Fibroblast of lung (primary cell): ENCODE data around the gene TMEM106C. TPM values are rescaled to one million over a fixed set of nuclear protein-coding genes. Genes with fewer than 3 reads are reported as not detected.

ENCODE experiments used
- DNase-seq, 2 donors: peaks; one replicate each; pipeline versions ENCODE4 v3.0.0 to v3.0.0-alpha.2; 2010; ENCODE audit warnings: low read depth in 2 of 2
- H2AFZ ChIP-seq: 2 replicates; pipeline ENCODE4 v1.5.1; 2012; ENCODE audit warnings: low read length, control low read depth, inconsistent platforms
- H3K27ac ChIP-seq: 2 replicates; pipeline ENCODE4 v1.5.1; 2011; ENCODE audit warnings: low read length, control low read depth; ENCODE audit not compliant: insufficient read depth
- H3K27me3 ChIP-seq: 2 replicates; pipeline ENCODE4 v1.5.1; 2011; ENCODE audit warnings: mild to moderate bottlenecking, low read length; ENCODE audit not compliant: control insufficient read depth, insufficient read depth
- H3K36me3 ChIP-seq: 2 replicates; pipeline ENCODE4 v1.5.1; 2011; ENCODE audit warnings: low read length; ENCODE audit not compliant: control insufficient read depth, insufficient read depth
- H3K4me1 ChIP-seq: 2 replicates; pipeline ENCODE4 v1.5.1; 2011; ENCODE audit warnings: low read length; ENCODE audit not compliant: control insufficient read depth, insufficient read depth; ENCODE audit errors: extremely low read depth
- H3K4me2 ChIP-seq: 2 replicates; pipeline ENCODE4 v1.5.1; 2011; ENCODE audit warnings: low read length, control low read depth; ENCODE audit not compliant: insufficient read depth; ENCODE audit errors: extremely low read depth
- H3K4me3 ChIP-seq, 4 experiments: fragments of 200-600 bp in 1 of 4; sonication (generic) in 1 of 4; replicated peaks in 1 of 4; 2 replicates each; pipeline ENCODE4 v1.5.1; 2011 to 2016; ENCODE audit warnings: low read length in 4 of 4, low read depth in 3 of 4, mild to moderate bottlenecking in 3 of 4, control low read depth in 2 of 4, inconsistent platforms in 1 of 4, mixed read lengths in 1 of 4; ENCODE audit not compliant: insufficient read depth in 1 of 4; ENCODE audit errors: control extremely low read depth in 1 of 4
- H3K79me2 ChIP-seq: 2 replicates; pipeline ENCODE4 v1.5.1; 2012; ENCODE audit warnings: mild to moderate bottlenecking, low read length, inconsistent platforms; ENCODE audit not compliant: control insufficient read depth, insufficient read depth
- H3K9ac ChIP-seq: 2 replicates; pipeline ENCODE4 v1.5.1; 2011; ENCODE audit warnings: mild to moderate bottlenecking, low read length, control low read depth; ENCODE audit not compliant: insufficient read depth
- H3K9me3 ChIP-seq: 2 replicates; pipeline ENCODE4 v1.5.1; 2012; ENCODE audit warnings: low read depth, low read length; ENCODE audit not compliant: control insufficient read depth, insufficient read depth
- H4K20me1 ChIP-seq: 2 replicates; pipeline ENCODE4 v1.5.1; 2011; ENCODE audit warnings: low read length; ENCODE audit not compliant: control insufficient read depth, insufficient read depth; ENCODE audit errors: extremely low read depth
- EZH2 ChIP-seq: IDR thresholded peaks from 2 replicates; pipeline ENCODE4 v1.5.1; 2012; ENCODE audit warnings: low read length, control low read depth, mild to moderate bottlenecking; ENCODE audit errors: missing control alignments
- polyA plus RNA-seq, 2 donors: library from polyadenylated mRNA; depleted of rRNA in 1 of 2; stranded (reverse) in 1 of 2; unstranded in 1 of 2; fragments of >200 nt; gene quantifications; 2 replicates each; pipeline ENCODE4 v1.2.1, GENCODE V29; 2011 to 2012; ENCODE audit warnings: missing spikeins in 1 of 2
- total RNA-seq: library from RNA; depleted of rRNA; stranded (reverse); fragments of >200 nt; gene quantifications from 2 replicates; pipeline ENCODE4 v1.2.1, GENCODE V29; 2014
- TF ChIP-seq, protein P1 (sequence below), 2 donors: IDR thresholded peaks in 1 of 2; conservative IDR thresholded peaks in 1 of 2; 1 replicate in 1 of 2; 2 replicates in 1 of 2; pipeline ENCODE4 v1.5.1; 2011 to 2012; ENCODE audit warnings: low read length in 2 of 2, control low read depth in 1 of 2, inconsistent platforms in 1 of 2, low read depth in 1 of 2, mild to moderate bottlenecking in 1 of 2

Gene TMEM106C
- total and polyA plus RNA-seq, 2 donors (not counting 1 experiment from before 2014, with no cell fraction given) = 85.0 to 91.7 TPM

DNA sequence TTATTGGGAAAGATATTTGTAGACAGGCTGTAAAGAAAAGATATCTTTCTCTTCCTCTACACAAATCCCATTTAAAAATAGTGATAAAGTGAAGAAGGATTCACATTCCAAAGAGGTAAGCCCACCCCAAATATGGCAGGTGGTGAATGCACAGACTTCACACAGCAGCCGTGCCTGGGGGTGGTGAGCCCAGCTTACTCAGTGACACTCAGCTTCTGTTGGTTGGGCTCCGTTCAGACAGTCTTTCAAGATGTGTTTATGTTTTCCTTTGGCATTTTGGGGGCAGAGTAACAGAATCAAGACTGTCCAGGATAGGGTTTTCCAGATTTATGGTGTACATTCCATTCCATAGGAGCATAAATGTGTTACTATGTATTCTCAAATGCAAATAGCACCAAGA, 45.0 kb downstream of the TMEM106C start:
- Histone ChIP-seq H3K4me3 (no peak overlapping the region), H3K4me2 (no peak overlapping the region), H3K4me1 (peaks cover 2% of the 10 kb centered on the region), H3K79me2 (no peaks in the 10 kb centered on the region), H3K27ac (no peak overlapping the region), H3K9ac (no peak overlapping the region), H3K9me3 (no peaks in the 10 kb centered on the region), H4K20me1 (no peaks in the 10 kb centered on the region), H2AFZ (no peak overlapping the region), H3K36me3 (no peaks in the 10 kb centered on the region), H3K27me3 (peaks cover 57% of the 10 kb centered on the region)
- no peak for TF ChIP-seq EZH2
- TF ChIP-seq, protein P1, sequence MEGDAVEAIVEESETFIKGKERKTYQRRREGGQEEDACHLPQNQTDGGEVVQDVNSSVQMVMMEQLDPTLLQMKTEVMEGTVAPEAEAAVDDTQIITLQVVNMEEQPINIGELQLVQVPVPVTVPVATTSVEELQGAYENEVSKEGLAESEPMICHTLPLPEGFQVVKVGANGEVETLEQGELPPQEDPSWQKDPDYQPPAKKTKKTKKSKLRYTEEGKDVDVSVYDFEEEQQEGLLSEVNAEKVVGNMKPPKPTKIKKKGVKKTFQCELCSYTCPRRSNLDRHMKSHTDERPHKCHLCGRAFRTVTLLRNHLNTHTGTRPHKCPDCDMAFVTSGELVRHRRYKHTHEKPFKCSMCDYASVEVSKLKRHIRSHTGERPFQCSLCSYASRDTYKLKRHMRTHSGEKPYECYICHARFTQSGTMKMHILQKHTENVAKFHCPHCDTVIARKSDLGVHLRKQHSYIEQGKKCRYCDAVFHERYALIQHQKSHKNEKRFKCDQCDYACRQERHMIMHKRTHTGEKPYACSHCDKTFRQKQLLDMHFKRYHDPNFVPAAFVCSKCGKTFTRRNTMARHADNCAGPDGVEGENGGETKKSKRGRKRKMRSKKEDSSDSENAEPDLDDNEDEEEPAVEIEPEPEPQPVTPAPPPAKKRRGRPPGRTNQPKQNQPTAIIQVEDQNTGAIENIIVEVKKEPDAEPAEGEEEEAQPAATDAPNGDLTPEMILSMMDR (conservative IDR thresholded peaks at IDR 0.05 in 1 of 2, IDR thresholded peaks at IDR 0.05 in 1 of 2; ENCODE audit: low read depth in 1 of 2, low read length in 2 of 2) = no peak
- no peak for DNase-seq

DNA sequence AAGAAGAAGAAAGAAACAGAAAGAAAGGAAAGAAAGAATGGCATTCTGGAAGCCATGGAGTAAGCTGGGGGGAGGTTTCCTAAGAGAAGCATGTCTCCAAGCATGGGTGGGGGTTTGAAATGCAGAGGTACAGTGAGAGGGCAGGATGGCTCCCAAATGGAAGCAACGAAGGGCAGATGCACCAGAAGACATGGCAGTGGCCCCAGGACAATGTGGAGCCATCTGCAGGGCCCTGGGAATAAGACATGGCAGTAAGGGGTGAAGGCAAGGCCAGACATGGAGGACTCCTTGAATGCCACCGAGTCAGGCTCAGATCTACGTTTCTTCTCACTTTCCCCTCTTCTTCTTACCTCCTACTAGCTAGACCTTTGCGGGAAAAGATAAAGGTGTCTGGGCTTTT, 45.6 kb downstream of the TMEM106C start:
- Histone ChIP-seq H3K36me3 (no peaks in the 10 kb centered on the region), H3K27ac (no peak overlapping the region), H3K9me3 (no peaks in the 10 kb centered on the region), H2AFZ (no peak overlapping the region), H4K20me1 (no peaks in the 10 kb centered on the region), H3K4me3 (no peak overlapping the region), H3K27me3 (peaks cover 51% of the 10 kb centered on the region), H3K9ac (no peak overlapping the region), H3K79me2 (no peaks in the 10 kb centered on the region), H3K4me1 (no peaks in the 10 kb centered on the region), H3K4me2 (no peak overlapping the region)
- TF ChIP-seq EZH2 = no peak
- TF ChIP-seq, protein P1 (conservative IDR thresholded peaks at IDR 0.05 in 1 of 2, IDR thresholded peaks at IDR 0.05 in 1 of 2; ENCODE audit: low read depth in 1 of 2, low read length in 2 of 2) = no peak
- DNase-seq = no peak

- no peaks in the 10 kb centered on the region for H3K36me3 ChIP-seq
- no peak overlapping the region for H3K27ac ChIP-seq
- no peaks in the 10 kb centered on the region for H3K79me2 ChIP-seq
- H3K27me3 ChIP-seq = peaks cover 46% of the 10 kb centered on the region
- H2AFZ ChIP-seq = no peak overlapping the region
- no peak for DNase-seq
- TF ChIP-seq, protein P1 (conservative IDR thresholded peaks at IDR 0.05 in 1 of 2, IDR thresholded peaks at IDR 0.05 in 1 of 2; ENCODE audit: low read depth in 1 of 2, low read length in 2 of 2) = no peak
- TF ChIP-seq EZH2 = no peak
- no peak overlapping the region for H3K4me2 ChIP-seq
- no peak overlapping the region for H3K9ac ChIP-seq
- H3K4me1 ChIP-seq = no peaks in the 10 kb centered on the region
- H4K20me1 ChIP-seq = no peaks in the 10 kb centered on the region
- H3K4me3 ChIP-seq = no peak overlapping the region
- H3K9me3 ChIP-seq = no peaks in the 10 kb centered on the region
These were observed 46.1 kb downstream of the TMEM106C start for GRCh38 chr12:48009471-48009870.
